CD8-positive, alpha-beta memory T cell (primary cell): ENCODE results near the gene DMKN. TPM values are rescaled to one million over a fixed set of nuclear protein-coding genes. Genes with fewer than 3 reads are reported as not detected.

Experiments
- CTCF ChIA-PET: fragments of 350-600 bp; sonication (Branson Sonifier 250); formaldehyde crosslinking; loops from one replicate; lab custom pipeline; 2021; ENCODE audit warnings: antibody characterized with exemption; lab: Charles Lee
- POLR2A ChIA-PET: fragments of 350-600 bp; sonication (Branson Sonifier 250); formaldehyde crosslinking; loops from one replicate; lab custom pipeline; 2021; ENCODE audit warnings: antibody characterized with exemption; lab: Charles Lee
- DNase-seq, 5 donors: peaks; one replicate each; pipeline versions ENCODE4 v3.0.0 to v3.0.0-alpha.2; 2020 to 2022; ENCODE audit warnings: mixed read lengths in 1 of 5
- H3K27ac ChIP-seq: one replicate; pipeline ENCODE4 v1.7.0; 2013; ENCODE audit warnings: low read depth, mild to moderate bottlenecking, low read length, moderate library complexity
- H3K27me3 ChIP-seq: 2 replicates; pipeline ENCODE4 v1.7.0; 2013; ENCODE audit warnings: low read length, mild to moderate bottlenecking; ENCODE audit not compliant: insufficient read depth, poor library complexity, severe bottlenecking
- H3K36me3 ChIP-seq: 2 replicates; pipeline ENCODE4 v1.7.0; 2013; ENCODE audit warnings: mild to moderate bottlenecking, low read length, moderate library complexity; ENCODE audit not compliant: insufficient read depth
- H3K4me1 ChIP-seq: 2 replicates; pipeline ENCODE4 v1.7.0; 2013; ENCODE audit warnings: mild to moderate bottlenecking, low read length, moderate library complexity; ENCODE audit not compliant: insufficient read depth
- H3K4me3 ChIP-seq: 2 replicates; pipeline ENCODE4 v1.7.0; 2013; ENCODE audit warnings: mild to moderate bottlenecking, low read length
- H3K9me3 ChIP-seq: 2 replicates; pipeline ENCODE4 v1.7.0; 2013; ENCODE audit warnings: mild to moderate bottlenecking, low read length
- H3K27ac Mint-ChIP-seq, 8 donors: one replicate each; pipeline ENCODE4 v1.8.0; 2020 to 2021; ENCODE audit warnings: mixed read lengths in 8 of 8, mild to moderate bottlenecking in 6 of 8, inconsistent platforms in 3 of 8, moderate library complexity in 3 of 8
- H3K27me3 Mint-ChIP-seq, 2 donors: one replicate each; pipeline ENCODE4 v1.8.0; 2020 to 2021; ENCODE audit warnings: mixed read lengths in 2 of 2, mild to moderate bottlenecking in 1 of 2, moderate library complexity in 1 of 2
- H3K36me3 Mint-ChIP-seq, 3 donors: one replicate each; pipeline ENCODE4 v1.8.0; 2020 to 2021; ENCODE audit warnings: mixed read lengths in 3 of 3, inconsistent platforms in 1 of 3, mild to moderate bottlenecking in 1 of 3
- H3K4me1 Mint-ChIP-seq, 3 donors: one replicate each; pipeline ENCODE4 v1.8.0; 2020 to 2021; ENCODE audit warnings: mixed read lengths in 3 of 3, inconsistent platforms in 1 of 3, mild to moderate bottlenecking in 1 of 3
- H3K4me3 Mint-ChIP-seq, 7 donors: one replicate each; pipeline ENCODE4 v1.8.0; 2020 to 2021; ENCODE audit warnings: mixed read lengths in 7 of 7, mild to moderate bottlenecking in 6 of 7, moderate library complexity in 4 of 7, inconsistent platforms in 2 of 7
- H3K9me3 Mint-ChIP-seq, 5 donors: one replicate each; pipeline ENCODE4 v1.8.0; 2020 to 2022; ENCODE audit warnings: mixed read lengths in 5 of 5, mild to moderate bottlenecking in 3 of 5, moderate library complexity in 2 of 5, inconsistent platforms in 1 of 5
- polyA plus RNA-seq: library from polyadenylated mRNA; unstranded; fragments of 300-500 nt; fragmentation: Illumina TruSeq; gene quantifications from one replicate; pipeline ENCODE4 v1.2.3, GENCODE V29; 2021
- total RNA-seq, 2 experiments: library from RNA; stranded (reverse); gene quantifications; one replicate each; pipeline ENCODE4 v1.2.3, GENCODE V29; 2021

Gene DMKN
- total and polyA plus RNA-seq, 3 experiments from 2014 or later, result 1.7 to 10.2 (median 2.2) TPM

GRCh38 chr19:35545001-35545854, 31.8 kb upstream of the DMKN start, which contains the start of gene TMEM147:
Gene TMEM147 (plus strand): TSS chr19:35545626. CDS start chr19:35545740, 114 bp downstream.
- H3K4me1 ChIP-seq, result peaks cover 19% of the 10 kb centered on the region
- Mint-ChIP-seq H3K9me3 (no peaks in the 10 kb centered on the region), H3K27ac (peak within 1 kb of the TSS; percentile 84 to 97 (median 94)), H3K27me3 (no peaks in the 10 kb centered on the region), H3K36me3 (peaks cover 1 to 16% (median 3%) of the 10 kb centered on the region in 3 donors), H3K4me1 (peaks cover 23 to 41% (median 23%) of the 10 kb centered on the region in 3 donors), H3K4me3 (peak within 1 kb of the TSS; percentile 87 to 94 (median 89))
- ChIA-PET POLR2A (interaction anchor here (0.5 kb wide), 1 partner anchor 162 kb away, joined by 3 read pairs; no protein-coding TSS in a partner anchor), CTCF (no interaction called here)
- peak within 1 kb of the TSS; percentile 75 for H3K27ac ChIP-seq
- DNase-seq, result peak; percentile 66 to 82 (median 70)
- peak within 1 kb of the TSS; percentile 76 for H3K4me3 ChIP-seq
- no peaks in the 10 kb centered on the region for H3K36me3 ChIP-seq
- H3K27me3 ChIP-seq, result no peaks in the 10 kb centered on the region
- H3K9me3 ChIP-seq, result no peaks in the 10 kb centered on the region

- H3K9me3 ChIP-seq, result no peaks in the 10 kb centered on the region
- no peak for DNase-seq
- Mint-ChIP-seq H3K4me1 (peaks cover 23 to 40% (median 23%) of the 10 kb centered on the region in 3 donors), H3K4me3 (peak overlapping the region; percentile 87 to 94 (median 89)), H3K9me3 (no peaks in the 10 kb centered on the region), H3K27me3 (no peaks in the 10 kb centered on the region), H3K36me3 (peaks cover 1 to 15% (median 3%) of the 10 kb centered on the region in 3 donors), H3K27ac (peak overlapping the region in 7 of 8 donors; percentile 84 to 96 (median 92))
- ChIA-PET CTCF (no interaction called here), POLR2A (interaction anchor here (0.5 kb wide), 1 partner anchor 163 kb away, joined by 3 read pairs; no protein-coding TSS in a partner anchor)
- H3K27ac ChIP-seq, result peak overlapping the region; percentile 75
- no peaks in the 10 kb centered on the region for H3K27me3 ChIP-seq
- peak overlapping the region; percentile 76 for H3K4me3 ChIP-seq
- H3K4me1 ChIP-seq, result peaks cover 19% of the 10 kb centered on the region
- no peaks in the 10 kb centered on the region for H3K36me3 ChIP-seq
These were observed 30.8 kb upstream of the DMKN start for GRCh38 chr19:35544110-35544802.

GRCh38 chr19:35543280-35544109, 30.0 kb upstream of the DMKN start:
- Histone ChIP-seq H3K4me3 (no peak overlapping the region), H3K36me3 (no peaks in the 10 kb centered on the region), H3K9me3 (no peaks in the 10 kb centered on the region), H3K4me1 (peaks cover 19% of the 10 kb centered on the region), H3K27me3 (no peaks in the 10 kb centered on the region), H3K27ac (no peak overlapping the region)
- ChIA-PET CTCF (no interaction called here), POLR2A (no interaction called here)
- no peaks in the 10 kb centered on the region for H3K9me3 Mint-ChIP-seq
- peaks cover 18 to 32% (median 23%) of the 10 kb centered on the region in 3 donors for H3K4me1 Mint-ChIP-seq
- DNase-seq, result no peak
- no peaks in the 10 kb centered on the region for H3K27me3 Mint-ChIP-seq
- H3K27ac Mint-ChIP-seq, result peak overlapping the region in 4 of 8 donors; percentile 52 to 89 (median 66)
- peak overlapping the region in 4 of 7 donors; percentile 3 to 90 (median 62) for H3K4me3 Mint-ChIP-seq
- H3K36me3 Mint-ChIP-seq, result peaks cover 0 to 10% (median 0%) of the 10 kb centered on the region in 3 donors

- Mint-ChIP-seq H3K4me1 (peaks cover 16 to 27% (median 21%) of the 10 kb centered on the region in 3 donors), H3K27ac (peak overlapping the region in 2 of 8 donors; percentile 77 to 81), H3K36me3 (peaks cover 0 to 7% (median 0%) of the 10 kb centered on the region in 3 donors), H3K9me3 (no peaks in the 10 kb centered on the region), H3K27me3 (no peaks in the 10 kb centered on the region), H3K4me3 (peak overlapping the region in 2 of 7 donors; percentile 35 to 82)
- Histone ChIP-seq H3K27ac (no peak overlapping the region), H3K27me3 (no peaks in the 10 kb centered on the region), H3K4me3 (no peak overlapping the region), H3K36me3 (no peaks in the 10 kb centered on the region), H3K9me3 (no peaks in the 10 kb centered on the region), H3K4me1 (peaks cover 19% of the 10 kb centered on the region)
- POLR2A ChIA-PET, result no interaction called here
- CTCF ChIA-PET, result no interaction called here
- DNase-seq, result no peak
These were observed 28.8 kb upstream of the DMKN start for GRCh38 chr19:35542209-35542608.

GRCh38 chr19:35540356-35540927, 27.0 kb upstream of the DMKN start:
- H3K27me3 ChIP-seq, result no peaks in the 10 kb centered on the region
- Mint-ChIP-seq H3K9me3 (no peaks in the 10 kb centered on the region), H3K4me3 (peak overlapping the region in 1 of 7 donors; percentile 61), H3K36me3 (peaks cover 0 to 2% (median 0%) of the 10 kb centered on the region in 3 donors), H3K4me1 (peaks cover 6 to 11% (median 8%) of the 10 kb centered on the region in 3 donors), H3K27ac (peak overlapping the region in 3 of 8 donors; percentile 2 to 79 (median 38)), H3K27me3 (peaks cover 1 to 4% of the 10 kb centered on the region in 2 donors)
- H3K4me1 ChIP-seq, result peaks cover 7% of the 10 kb centered on the region
- no peak overlapping the region for H3K27ac ChIP-seq
- H3K9me3 ChIP-seq, result no peaks in the 10 kb centered on the region
- H3K36me3 ChIP-seq, result no peaks in the 10 kb centered on the region
- ChIA-PET CTCF (interaction anchor here (1.4 kb wide), 1 partner anchor 9 kb away, joined by 3 read pairs; no protein-coding TSS in a partner anchor), POLR2A (no interaction called here)
- H3K4me3 ChIP-seq, result no peak overlapping the region
- no peak for DNase-seq

- CTCF ChIA-PET, result no interaction called here
These were observed 26.4 kb upstream of the DMKN start for GRCh38 chr19:35539850-35540249.

GRCh38 chr19:35539314-35539713, 25.9 kb upstream of the DMKN start:
- Mint-ChIP-seq H3K4me3 (no peak overlapping the region), H3K36me3 (no peaks in the 10 kb centered on the region), H3K27ac (peak overlapping the region in 1 of 8 donors; percentile 2), H3K4me1 (peaks cover under 1 to 6% (median 2%) of the 10 kb centered on the region in 3 donors), H3K9me3 (no peaks in the 10 kb centered on the region), H3K27me3 (peaks cover 1 to 4% of the 10 kb centered on the region in 2 donors)
- no peaks in the 10 kb centered on the region for H3K27me3 ChIP-seq
- POLR2A ChIA-PET, result no interaction called here
- peaks cover under 1% of the 10 kb centered on the region for H3K4me1 ChIP-seq
- DNase-seq, result no peak
- CTCF ChIA-PET, result no interaction called here
- H3K4me3 ChIP-seq, result no peak overlapping the region
- H3K27ac ChIP-seq, result no peak overlapping the region
- no peaks in the 10 kb centered on the region for H3K9me3 ChIP-seq
- no peaks in the 10 kb centered on the region for H3K36me3 ChIP-seq

More at GRCh38 chr19:35539850-35540249, 26.4 kb upstream of the DMKN start:
- H3K27me3 ChIP-seq, result no peaks in the 10 kb centered on the region
- Mint-ChIP-seq H3K27me3 (peaks cover 1 to 4% of the 10 kb centered on the region in 2 donors), H3K36me3 (peaks cover 0 to 1% (median 0%) of the 10 kb centered on the region in 3 donors), H3K9me3 (no peaks in the 10 kb centered on the region), H3K4me1 (peaks cover 5 to 10% (median 6%) of the 10 kb centered on the region in 3 donors), H3K27ac (no peak overlapping the region), H3K4me3 (no peak overlapping the region)
- H3K9me3 ChIP-seq, result no peaks in the 10 kb centered on the region
- H3K4me3 ChIP-seq, result no peak overlapping the region
- no peaks in the 10 kb centered on the region for H3K36me3 ChIP-seq
- no peak overlapping the region for H3K27ac ChIP-seq
- no peak for DNase-seq
- peaks cover 6% of the 10 kb centered on the region for H3K4me1 ChIP-seq
- POLR2A ChIA-PET, result no interaction called here
